Esophagus squamous epithelium (tissue), 4 donors: Measurements from ENCODE around the gene C19orf85.

Source experiments
- POLR2A ChIP-seq, 4 donors: fragments of 450-650 bp; IDR thresholded peaks; one replicate each; pipeline ENCODE4 v1.6.1; 2017; ENCODE audit warnings: antibody characterized with exemption in 4 of 4, mild to moderate bottlenecking in 4 of 4, moderate library complexity in 3 of 4
- TF ChIP-seq, protein P1 (sequence below), 6 experiments: fragments of 450-650 bp in 4 of 6; fragments of 200-600 bp in 2 of 6; sonication (generic) in 2 of 6; IDR thresholded peaks; one replicate each; pipeline ENCODE4 v1.5.1; 2016 to 2019; ENCODE audit warnings: antibody characterized with exemption in 6 of 6, mild to moderate bottlenecking in 4 of 6, moderate library complexity in 4 of 6

DNA sequence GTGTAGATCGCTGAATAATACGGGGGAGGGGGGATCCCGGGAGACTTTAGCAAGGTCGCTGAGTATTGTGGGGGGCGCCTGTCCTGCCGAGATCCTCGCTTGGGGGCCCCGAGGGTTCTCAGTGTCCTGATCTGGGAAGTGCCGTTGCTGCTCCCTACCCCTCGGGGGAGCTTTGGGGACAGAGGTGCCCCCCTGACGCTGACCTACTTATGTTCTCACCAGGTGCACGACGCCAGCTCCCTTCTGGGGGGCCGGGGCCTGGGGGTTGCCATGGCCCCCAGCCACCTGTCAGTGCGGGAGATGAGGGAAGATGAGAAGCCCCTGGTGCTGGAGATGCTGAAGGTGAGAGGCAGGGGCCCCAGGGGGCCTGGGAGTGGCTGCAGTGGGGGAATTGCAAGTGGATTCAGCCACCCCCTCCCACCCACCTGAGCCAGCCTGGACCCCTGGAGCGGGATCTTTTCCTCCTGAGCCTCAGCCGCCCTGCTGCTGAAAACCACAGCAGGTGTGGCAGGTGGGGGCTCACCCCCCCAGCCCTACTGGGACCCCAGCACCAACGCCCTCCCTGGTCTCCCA is 21.0 kb upstream of the C19orf85 start:
- TF ChIP-seq POLR2A (IDR thresholded peaks at IDR 0.05), result no peak
- TF ChIP-seq, protein P1, sequence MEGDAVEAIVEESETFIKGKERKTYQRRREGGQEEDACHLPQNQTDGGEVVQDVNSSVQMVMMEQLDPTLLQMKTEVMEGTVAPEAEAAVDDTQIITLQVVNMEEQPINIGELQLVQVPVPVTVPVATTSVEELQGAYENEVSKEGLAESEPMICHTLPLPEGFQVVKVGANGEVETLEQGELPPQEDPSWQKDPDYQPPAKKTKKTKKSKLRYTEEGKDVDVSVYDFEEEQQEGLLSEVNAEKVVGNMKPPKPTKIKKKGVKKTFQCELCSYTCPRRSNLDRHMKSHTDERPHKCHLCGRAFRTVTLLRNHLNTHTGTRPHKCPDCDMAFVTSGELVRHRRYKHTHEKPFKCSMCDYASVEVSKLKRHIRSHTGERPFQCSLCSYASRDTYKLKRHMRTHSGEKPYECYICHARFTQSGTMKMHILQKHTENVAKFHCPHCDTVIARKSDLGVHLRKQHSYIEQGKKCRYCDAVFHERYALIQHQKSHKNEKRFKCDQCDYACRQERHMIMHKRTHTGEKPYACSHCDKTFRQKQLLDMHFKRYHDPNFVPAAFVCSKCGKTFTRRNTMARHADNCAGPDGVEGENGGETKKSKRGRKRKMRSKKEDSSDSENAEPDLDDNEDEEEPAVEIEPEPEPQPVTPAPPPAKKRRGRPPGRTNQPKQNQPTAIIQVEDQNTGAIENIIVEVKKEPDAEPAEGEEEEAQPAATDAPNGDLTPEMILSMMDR (IDR thresholded peaks at IDR 0.05), result no peak
